GM19468 (cell line): Measurements from ENCODE around the gene BRD9.
"Not testable (repeated sequence)": the region's sequence is repeated elsewhere in the genome, so short reads cannot be mapped to it uniquely, and the experiment has no call there.

Source experiments
- ATAC-seq: cut with Tn5 transposase; IDR thresholded peaks from one replicate; pipeline ENCODE4 v1.9.1; 2021; ENCODE audit warnings: mild to moderate bottlenecking, moderate library complexity, moderate number of reproducible peaks; ENCODE audit not compliant: unreplicated experiment; ENCODE audit errors: extremely low read depth

BRD9 gene

DNA sequence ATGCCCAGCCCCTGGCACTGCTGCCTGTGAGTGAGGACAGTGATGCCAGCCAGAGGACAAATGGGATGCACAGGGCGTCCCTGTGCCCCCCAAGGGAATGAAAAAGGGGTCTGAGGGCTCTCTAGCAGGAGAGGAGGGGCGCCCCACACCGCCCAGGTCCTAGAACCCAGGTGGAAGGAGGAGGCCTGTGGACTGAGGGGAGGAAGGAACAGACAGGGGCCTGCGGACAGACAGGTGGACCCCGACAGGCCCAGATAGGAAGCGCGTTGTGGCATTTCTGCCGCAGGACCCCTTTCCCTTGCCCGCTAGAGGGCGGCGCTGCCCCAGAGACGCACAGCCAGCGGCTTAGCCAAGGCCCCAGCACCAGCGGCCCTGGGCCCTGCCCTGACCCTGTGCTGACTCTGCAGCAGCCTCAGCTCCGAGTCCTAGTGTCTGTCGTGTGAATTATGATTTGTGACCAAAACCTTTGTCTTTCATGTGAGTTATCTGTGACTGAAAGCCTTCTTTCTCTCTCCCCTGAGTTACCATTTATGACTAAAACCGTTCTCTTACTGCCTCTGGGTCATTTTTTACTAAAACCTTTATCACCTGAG is 30.8 kb upstream of the BRD9 start:
- no peak for ATAC-seq

GRCh38 chr5:922436-923280 is 30.1 kb upstream of the BRD9 start:
- no peak for ATAC-seq

DNA sequence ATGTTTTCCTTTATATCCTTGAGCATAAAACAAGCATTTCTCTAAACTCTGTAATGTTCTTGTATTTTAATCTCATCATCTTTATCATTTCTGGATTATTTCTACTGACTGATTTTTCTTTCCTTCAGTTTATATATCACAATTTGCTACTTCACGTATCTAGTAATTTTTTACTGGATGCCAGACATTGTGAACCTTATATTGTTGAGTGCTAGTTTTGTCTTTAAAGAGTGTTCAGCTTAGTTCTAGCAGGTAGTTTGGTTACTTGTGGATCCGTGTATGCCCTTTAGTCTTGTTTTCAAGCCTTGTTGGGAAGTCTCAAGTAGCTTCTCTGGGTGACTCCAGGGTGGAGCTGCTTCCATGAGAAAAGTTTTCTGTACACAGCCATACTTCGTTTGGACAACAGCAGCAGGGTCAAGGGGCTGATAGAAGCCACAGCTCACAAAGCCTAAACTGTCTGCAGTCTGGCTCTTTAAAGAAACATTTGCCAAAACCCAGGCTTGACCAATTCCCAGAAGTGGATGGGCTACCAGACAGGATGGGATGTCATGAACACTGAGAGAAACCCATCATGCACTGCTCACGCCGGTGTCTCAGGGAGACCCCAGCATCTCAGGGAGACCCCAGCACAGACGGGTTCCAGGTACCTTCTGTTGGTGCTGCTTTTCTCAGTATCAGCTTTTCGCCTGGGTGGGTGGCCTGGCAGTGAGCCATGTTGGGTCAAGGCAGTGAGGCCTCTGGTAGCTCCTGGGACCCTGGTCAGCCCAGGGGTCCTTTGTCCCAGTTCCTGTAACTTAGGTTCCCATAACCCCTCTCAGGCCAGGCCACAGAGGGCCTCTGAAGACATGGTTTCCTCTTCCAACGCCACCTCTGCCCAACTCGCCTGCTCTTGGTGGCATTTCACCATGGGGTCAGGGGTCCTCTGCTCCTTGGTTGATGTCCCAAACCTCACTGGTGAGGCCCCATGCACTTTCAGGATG is 29.1 kb upstream of the BRD9 start:
- ATAC-seq: no peak

GRCh38 chr5:920321-920720 is 27.7 kb upstream of the BRD9 start:
- ATAC-seq: no peak

DNA sequence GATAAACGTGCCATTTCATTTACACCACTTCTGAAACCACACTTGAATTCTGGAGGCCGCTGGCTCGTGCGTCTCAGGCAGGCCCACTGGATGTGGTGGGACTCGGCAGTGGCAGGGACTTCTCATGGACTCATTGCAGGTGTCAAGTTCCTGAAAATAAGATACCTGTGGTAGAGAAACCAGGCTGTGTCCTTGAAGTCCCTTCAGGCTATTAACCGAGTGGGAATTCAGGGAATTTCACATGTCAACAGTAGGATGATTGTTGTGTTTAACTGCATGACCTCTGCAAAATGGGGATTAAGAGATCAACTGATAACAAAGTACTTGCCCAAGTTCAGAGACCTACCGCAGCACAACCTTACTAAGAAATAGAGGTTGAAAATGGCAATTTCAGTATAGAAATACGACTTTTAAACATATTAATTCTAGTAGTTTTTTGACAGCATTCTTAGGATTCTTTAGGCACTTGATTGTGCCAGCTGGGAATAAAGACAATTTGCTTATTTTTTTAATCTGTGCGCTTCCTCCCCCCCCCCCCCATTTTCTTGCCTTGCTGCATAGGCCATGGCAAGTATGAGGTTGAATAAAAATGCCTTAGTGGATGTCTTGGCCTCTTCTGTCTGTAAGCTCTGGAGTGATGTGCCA is 26.9 kb upstream of the BRD9 start:
- no peak for ATAC-seq

- not testable (repeated sequence) for ATAC-seq
Measured at GRCh38 chr5:918717-919116, 26.1 kb upstream of the BRD9 start.

DNA sequence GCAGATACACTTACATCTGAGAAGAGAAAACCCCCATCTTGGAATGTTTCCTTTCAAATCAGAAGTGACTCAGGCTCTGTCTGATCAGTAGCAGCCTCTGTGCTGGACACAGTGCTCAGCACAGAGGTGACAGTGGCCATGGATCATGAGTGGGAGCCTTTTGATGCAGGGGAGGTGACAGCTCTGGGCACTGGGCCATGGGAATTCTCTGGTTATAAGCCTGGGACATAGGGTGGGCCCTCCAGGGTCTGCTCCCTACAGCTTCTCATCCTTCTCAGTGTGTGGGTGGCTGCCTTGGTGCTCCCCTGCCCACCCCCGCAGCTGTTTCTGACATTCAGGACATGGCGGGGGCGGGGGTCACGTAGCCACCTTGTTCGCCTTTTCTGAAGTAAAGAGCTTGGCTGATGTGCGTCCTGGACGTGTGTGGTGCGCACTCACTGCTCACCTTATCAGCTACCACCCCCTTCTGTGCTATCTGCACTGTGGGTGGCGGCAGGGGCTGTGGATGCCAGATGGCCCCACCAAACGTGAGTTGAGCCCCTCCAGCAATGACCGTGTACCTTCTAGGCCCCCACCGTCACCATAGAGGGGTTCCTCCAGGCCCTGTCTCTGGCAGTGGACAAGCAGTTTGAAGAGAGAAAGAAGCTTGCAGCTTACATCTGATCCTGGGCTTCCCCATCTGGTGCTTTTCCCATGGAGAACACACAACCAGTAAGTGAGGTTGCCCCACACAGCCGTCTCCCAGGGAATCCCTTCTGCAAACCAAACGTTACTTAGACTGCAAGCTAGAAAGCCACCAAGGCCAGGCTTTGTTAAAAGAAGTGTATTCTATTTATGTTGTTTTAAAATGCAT is 24.1 kb upstream of the BRD9 start:
- no peak for ATAC-seq

- ATAC-seq: no peak
Measured at GRCh38 chr5:915946-916345, 23.3 kb upstream of the BRD9 start.

DNA sequence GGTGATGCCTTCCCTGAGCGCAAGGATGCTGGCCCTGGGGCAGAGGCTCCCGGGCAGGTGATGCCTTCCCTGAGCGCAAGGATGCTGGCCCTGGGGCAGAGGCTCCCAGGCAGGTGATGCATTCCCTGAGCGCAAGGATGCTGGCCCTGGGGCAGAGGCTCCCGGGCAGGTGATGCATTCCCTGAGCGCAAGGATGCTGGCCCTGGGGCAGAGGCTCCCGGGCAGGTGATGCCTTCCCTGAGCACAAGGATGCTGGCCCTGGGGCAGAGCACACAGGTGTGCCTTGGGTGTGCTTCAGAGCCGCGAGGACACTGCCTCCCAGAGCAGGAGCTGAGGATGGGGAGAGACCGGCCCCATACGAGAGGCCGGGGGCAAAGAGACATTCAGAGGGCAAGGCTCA is 22.7 kb upstream of the BRD9 start:
- ATAC-seq: not testable (repeated sequence)

DNA sequence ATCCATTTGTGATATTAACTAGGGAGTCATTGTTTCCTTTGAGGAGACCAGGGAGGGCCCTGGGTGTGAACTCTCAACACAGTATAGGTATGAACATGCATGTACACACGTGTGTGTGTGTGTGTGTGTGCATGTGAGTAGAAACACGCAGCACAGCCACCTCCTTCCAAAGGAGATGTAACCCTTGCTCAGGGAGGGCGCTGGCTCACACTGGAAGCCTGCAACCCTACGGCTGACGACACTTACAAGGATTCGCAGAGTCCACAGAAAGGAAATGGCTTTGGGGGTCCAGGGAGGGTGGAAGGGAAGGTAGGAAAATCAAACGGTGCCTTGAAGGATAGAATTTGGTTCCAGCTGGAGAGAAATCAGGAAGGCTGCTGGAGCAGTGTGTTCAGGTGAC is 22.0 kb upstream of the BRD9 start:
- ATAC-seq: no peak

DNA sequence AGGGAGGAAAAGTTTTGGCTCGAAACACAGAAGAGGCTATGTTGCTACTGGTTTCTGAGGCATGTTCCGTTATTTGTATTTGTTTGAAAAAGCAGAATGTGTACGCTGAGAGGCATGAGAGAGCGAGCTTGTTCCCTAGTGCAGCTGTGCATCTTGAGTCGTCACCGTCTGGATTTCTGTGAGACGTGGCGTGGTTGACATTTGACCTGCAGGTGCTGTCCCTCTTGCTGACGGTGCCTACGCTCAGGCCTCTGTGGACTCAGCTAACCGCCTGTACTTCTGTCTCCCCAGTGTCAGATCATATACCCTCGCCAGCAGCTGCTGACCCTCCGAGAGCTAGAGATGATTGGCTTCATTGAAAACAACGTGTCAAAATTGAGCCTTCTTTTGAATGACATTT is 21.6 kb upstream of the BRD9 start:
- no peak for ATAC-seq

DNA sequence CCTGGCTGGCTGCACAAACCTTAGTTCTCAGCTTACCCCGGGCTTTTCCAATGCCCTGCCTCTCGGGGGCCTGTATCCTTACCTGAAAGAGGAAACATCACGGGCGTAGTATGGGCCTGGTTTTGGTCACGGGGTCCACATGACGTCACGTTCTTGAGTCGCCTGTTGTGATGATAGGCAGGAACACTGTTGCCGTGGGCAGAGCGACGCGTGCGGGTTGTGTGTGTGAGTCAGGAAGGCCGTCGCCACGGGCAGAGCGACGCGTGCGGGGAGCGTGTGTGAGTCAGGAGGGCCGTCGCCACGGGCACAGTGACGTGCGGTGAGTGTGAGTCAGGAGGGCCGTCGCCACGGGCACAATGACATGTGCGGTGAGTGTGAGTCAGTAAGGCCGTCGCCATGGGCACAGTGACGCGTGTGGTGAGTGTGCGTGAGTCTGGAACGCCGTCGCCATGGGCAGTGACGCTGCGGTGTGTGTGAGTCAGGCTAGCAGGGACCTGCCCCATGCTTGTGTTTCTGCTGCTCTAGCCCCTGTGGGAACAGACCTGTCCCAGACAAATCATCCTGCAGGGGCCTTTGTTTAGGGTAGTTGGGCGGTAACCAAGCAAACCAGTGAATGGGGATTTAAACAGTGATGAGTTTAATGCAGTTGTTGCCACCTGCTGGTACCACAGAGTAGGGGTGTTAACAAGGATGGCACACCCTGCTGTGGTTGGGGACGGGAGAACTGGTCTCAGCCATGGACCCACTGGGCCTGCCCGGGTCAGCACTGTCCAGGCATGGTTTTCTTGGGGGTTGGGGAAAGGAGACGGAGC is 19.9 kb upstream of the BRD9 start:
- ATAC-seq: no peak

DNA sequence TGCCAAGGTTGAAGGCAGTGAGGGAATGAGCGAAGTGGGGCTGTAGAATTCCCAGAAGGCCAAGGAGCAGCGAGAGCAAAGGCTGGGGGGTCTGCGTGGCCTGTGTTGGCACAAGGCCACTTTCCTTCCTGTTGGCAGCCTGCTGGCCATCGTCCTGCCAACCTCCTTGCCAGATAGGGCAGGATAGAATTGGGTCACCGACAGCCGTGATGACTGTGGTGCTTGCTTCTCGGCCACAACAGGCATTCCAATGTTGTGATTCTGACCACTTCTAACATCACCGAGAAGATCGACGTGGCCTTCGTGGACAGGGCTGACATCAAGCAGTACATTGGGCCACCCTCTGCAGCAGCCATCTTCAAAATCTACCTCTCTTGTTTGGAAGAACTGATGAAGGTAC is 19.0 kb upstream of the BRD9 start:
- ATAC-seq: no peak

DNA sequence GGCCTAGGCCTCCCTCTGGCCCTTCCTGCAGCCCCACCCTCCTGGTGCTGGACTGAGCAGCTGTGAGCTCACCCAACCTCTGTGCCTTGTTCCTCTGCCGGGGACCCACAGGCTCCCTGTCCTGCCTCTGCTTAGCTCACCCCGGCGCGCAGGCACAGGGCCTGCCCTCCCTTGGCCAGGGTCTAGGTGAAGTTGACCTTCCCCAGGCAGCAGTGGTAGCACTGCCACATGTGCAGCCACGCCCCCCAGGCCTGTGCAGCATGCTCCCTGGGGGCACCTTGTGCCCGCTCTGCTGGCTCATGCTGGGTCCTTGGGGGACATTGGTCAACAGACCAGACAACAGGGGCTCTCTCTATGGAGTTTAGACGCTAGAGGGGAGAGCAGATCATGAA is 18.2 kb upstream of the BRD9 start:
- ATAC-seq: no peak

DNA sequence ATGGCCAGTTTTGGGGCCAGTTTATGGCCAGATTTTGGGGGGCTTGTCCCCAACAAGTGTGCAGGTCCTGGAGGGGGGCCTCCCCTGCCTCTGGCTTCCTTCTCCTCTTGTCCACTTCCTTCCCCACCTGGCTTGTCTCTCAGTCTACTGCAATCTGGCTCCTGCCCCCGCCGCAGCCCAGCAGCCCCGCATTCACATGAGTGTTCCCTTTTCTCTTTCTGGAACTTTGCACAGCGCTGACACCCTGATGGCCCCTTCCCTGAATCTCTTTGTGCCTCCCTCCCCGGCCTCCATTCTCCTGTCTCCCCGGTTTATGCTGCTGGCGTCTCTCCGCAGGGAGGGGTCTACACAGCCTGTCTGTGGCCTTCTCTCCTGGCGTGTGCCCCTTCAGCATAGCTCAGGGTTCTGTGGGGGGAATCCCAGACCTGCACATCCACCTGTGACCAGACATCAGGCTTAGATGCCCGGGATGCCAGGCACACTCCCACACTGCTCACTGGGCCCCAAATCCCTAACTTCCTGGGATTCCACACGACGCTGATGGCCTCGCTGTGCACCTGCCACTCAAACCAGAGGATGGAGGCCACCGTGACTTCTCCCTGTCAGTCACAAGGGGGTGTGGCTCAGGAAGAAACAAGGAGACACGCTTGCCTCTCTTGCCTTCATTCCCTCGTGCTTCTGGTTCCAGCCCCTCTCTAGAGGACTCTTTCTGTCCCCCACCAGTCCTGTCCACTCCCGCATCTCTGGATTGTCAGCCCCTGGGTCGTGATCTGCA is 17.6 kb upstream of the BRD9 start:
- no peak for ATAC-seq

DNA sequence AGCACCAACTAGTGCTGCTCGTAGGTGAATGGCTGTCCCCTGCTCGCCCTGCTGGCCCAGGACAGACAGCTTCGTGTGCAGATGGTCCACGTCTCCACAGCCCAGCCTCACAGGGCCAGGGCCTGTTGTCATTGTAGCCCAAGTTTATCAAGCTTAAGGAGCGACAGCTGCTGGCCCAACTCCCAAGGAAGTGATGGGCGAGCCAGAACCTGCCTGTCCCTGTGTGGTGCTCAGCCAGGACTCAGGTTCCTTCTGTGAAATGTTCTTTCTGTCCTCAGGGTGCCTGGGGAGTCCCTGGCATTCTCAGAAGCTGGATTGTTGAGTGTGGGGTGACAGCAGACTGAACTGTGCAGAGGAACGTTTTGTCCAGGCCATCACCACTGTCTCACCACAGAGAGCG is 16.5 kb upstream of the BRD9 start:
- ATAC-seq: no peak

DNA sequence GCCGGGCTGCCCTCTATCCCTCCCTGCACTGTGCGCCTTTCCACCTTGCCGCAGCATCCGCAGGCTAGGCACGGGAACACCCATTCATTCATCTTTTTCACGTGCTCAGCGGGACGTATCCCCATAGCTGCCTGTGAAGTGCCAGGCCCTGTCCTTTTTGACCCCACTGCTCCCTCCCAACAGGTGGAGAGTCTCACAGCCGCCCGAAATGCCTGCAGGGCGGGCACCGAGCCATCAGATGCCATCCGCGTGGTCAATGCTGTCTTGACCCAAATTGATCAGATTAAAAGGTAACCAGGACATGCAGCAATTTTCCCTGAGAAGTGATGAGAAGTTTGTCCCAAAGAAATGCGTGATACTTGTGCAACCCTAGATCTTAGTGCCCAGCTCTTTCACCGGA is 15.6 kb upstream of the BRD9 start:
- no peak for ATAC-seq

GRCh38 chr5:907366-907910 is 14.8 kb upstream of the BRD9 start:
- ATAC-seq: no peak
